Hepatocyte (in vitro differentiated cells): ENCODE results near the gene HSPA1A. TPM values are rescaled to one million over a fixed set of nuclear protein-coding genes. Genes with fewer than 3 reads are reported as not detected.
A peak's percentile ranks its signal among the peaks of the same experiment; 100 is the strongest.

ENCODE experiments used
- DNase-seq: peaks from one replicate; pipeline ENCODE4 v3.0.0-alpha.2; 2016; ENCODE audit warnings: low spot score
- H2AFZ ChIP-seq: fragments of 200-600 bp; sonication (generic); 2 replicates; pipeline ENCODE4 v1.6.0; 2016; ENCODE audit warnings: antibody characterized with exemption, mild to moderate bottlenecking
- H3K27ac ChIP-seq: fragments of 200-600 bp; sonication (generic); 2 replicates; pipeline ENCODE4 v1.5.1; 2016; ENCODE audit warnings: mild to moderate bottlenecking
- H3K27me3 ChIP-seq: fragments of 200-600 bp; sonication (generic); 2 replicates; pipeline ENCODE4 v1.6.1; 2016
- H3K36me3 ChIP-seq: fragments of 200-600 bp; sonication (generic); replicated peaks from 2 replicates; pipeline ENCODE4 v1.5.1; 2016; ENCODE audit warnings: low read depth; ENCODE audit not compliant: insufficient read depth
- H3K4me1 ChIP-seq: fragments of 200-600 bp; sonication (generic); 2 replicates; pipeline ENCODE4 v1.5.1; 2016; ENCODE audit warnings: mild to moderate bottlenecking, moderate library complexity; ENCODE audit not compliant: insufficient read depth
- H3K4me2 ChIP-seq: fragments of 200-600 bp; sonication (generic); 2 replicates; pipeline ENCODE4 v1.6.0; 2016
- H3K4me3 ChIP-seq: fragments of 200-600 bp; sonication (generic); 2 replicates; pipeline ENCODE4 v1.5.1; 2016; ENCODE audit warnings: mild to moderate bottlenecking
- H3K79me2 ChIP-seq: fragments of 200-600 bp; sonication (generic); 2 replicates; pipeline ENCODE4 v1.6.0; 2017; ENCODE audit warnings: mild to moderate bottlenecking
- H3K9me2 ChIP-seq: fragments of 200-600 bp; sonication (generic); replicated peaks from 2 replicates; pipeline ENCODE4 v1.6.0; 2017; ENCODE audit warnings: mild to moderate bottlenecking; ENCODE audit not compliant: insufficient read depth
- H3K9me3 ChIP-seq: fragments of 200-600 bp; sonication (generic); 2 replicates; pipeline ENCODE4 v1.5.1; 2016; ENCODE audit warnings: low read depth, mild to moderate bottlenecking
- H4K20me1 ChIP-seq: fragments of 200-600 bp; sonication (generic); 2 replicates; pipeline ENCODE4 v1.6.0; 2016; ENCODE audit warnings: mild to moderate bottlenecking; ENCODE audit not compliant: insufficient read depth, poor library complexity, severe bottlenecking
- EZH2 ChIP-seq: fragments of 200-600 bp; sonication (generic); IDR thresholded peaks from 2 replicates; pipeline ENCODE4 v1.6.1; 2016; ENCODE audit warnings: antibody characterized with exemption, mild to moderate bottlenecking, borderline replicate concordance
- EZH2phosphoT487 ChIP-seq: fragments of 200-600 bp; sonication (generic); IDR thresholded peaks from one replicate; pipeline ENCODE4 v1.6.1; 2018; ENCODE audit warnings: antibody characterized with exemption, mild to moderate bottlenecking, low read depth, moderate library complexity; ENCODE audit not compliant: unreplicated experiment, severe bottlenecking
- WGBS: methylation state at CpG from one replicate; pipeline ENCODE4 v1.1.6; 2016; ENCODE audit warnings: low lambda C conversion rate; ENCODE audit errors: missing lambda C conversion rate; 5-methylcytosine and 5-hydroxymethylcytosine counted together
- polyA plus RNA-seq: library from polyadenylated mRNA; unstranded; fragments of >200 nt; fragmentation: Nextera tagmentation; extraction: Ambion mirVana; gene quantifications from 2 replicates; pipeline ENCODE4 v1.2.1, GENCODE V29; 2016
- total RNA-seq: library from RNA; depleted of rRNA; stranded (reverse); fragments of >200 nt; gene quantifications from 2 replicates; pipeline ENCODE4 v1.2.3, GENCODE V29; 2014
- TF ChIP-seq, protein P1 (sequence below): fragments of 200-600 bp; sonication (generic); IDR thresholded peaks from 2 replicates; pipeline ENCODE4 v1.5.1; 2016; ENCODE audit warnings: antibody characterized with exemption, mild to moderate bottlenecking; ENCODE audit not compliant: poor library complexity

Gene HSPA1A
- total and polyA plus RNA-seq, 2 experiments from 2014 or later, result 82.2 to 83.3 TPM

DNA sequence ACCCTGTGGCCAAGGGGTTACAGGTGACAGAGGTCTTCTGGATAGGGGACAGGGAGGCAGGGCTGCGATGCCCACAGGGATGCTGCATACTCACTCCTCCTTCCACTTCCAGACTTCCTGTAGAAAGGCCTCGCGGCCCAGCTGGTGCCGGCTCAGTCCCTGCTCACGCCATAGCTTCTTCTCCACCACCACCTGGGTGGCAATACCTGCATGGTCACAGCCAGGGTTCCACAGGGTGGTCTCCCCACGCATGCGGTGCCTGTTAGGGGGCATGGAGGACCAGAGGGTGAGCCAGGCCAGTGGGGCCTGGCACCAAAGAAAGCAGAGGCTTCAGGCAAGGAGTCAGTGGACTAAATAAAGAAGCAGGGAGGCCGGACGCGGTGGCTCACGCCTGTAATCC, 29.9 kb upstream of the HSPA1A start:
- no peak overlapping the region for H3K27ac ChIP-seq
- H4K20me1 ChIP-seq, result no peaks in the 10 kb centered on the region
- WGBS, result over 99% methylated on average over 11 of the region's 11 CpGs
- peaks cover 3% of the 10 kb centered on the region for H3K79me2 ChIP-seq
- TF ChIP-seq EZH2 (no peak), EZH2phosphoT487 (no peak)
- TF ChIP-seq, protein P1, sequence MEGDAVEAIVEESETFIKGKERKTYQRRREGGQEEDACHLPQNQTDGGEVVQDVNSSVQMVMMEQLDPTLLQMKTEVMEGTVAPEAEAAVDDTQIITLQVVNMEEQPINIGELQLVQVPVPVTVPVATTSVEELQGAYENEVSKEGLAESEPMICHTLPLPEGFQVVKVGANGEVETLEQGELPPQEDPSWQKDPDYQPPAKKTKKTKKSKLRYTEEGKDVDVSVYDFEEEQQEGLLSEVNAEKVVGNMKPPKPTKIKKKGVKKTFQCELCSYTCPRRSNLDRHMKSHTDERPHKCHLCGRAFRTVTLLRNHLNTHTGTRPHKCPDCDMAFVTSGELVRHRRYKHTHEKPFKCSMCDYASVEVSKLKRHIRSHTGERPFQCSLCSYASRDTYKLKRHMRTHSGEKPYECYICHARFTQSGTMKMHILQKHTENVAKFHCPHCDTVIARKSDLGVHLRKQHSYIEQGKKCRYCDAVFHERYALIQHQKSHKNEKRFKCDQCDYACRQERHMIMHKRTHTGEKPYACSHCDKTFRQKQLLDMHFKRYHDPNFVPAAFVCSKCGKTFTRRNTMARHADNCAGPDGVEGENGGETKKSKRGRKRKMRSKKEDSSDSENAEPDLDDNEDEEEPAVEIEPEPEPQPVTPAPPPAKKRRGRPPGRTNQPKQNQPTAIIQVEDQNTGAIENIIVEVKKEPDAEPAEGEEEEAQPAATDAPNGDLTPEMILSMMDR, result no peak
- no peak overlapping the region for H3K4me3 ChIP-seq
- H2AFZ ChIP-seq, result no peak overlapping the region
- H3K9me2 ChIP-seq, result no peaks in the 10 kb centered on the region
- no peaks in the 10 kb centered on the region for H3K36me3 ChIP-seq
- no peaks in the 10 kb centered on the region for H3K4me1 ChIP-seq
- H3K27me3 ChIP-seq, result no peaks in the 10 kb centered on the region
- no peak overlapping the region for H3K4me2 ChIP-seq
- no peak for DNase-seq
- no peaks in the 10 kb centered on the region for H3K9me3 ChIP-seq

DNA sequence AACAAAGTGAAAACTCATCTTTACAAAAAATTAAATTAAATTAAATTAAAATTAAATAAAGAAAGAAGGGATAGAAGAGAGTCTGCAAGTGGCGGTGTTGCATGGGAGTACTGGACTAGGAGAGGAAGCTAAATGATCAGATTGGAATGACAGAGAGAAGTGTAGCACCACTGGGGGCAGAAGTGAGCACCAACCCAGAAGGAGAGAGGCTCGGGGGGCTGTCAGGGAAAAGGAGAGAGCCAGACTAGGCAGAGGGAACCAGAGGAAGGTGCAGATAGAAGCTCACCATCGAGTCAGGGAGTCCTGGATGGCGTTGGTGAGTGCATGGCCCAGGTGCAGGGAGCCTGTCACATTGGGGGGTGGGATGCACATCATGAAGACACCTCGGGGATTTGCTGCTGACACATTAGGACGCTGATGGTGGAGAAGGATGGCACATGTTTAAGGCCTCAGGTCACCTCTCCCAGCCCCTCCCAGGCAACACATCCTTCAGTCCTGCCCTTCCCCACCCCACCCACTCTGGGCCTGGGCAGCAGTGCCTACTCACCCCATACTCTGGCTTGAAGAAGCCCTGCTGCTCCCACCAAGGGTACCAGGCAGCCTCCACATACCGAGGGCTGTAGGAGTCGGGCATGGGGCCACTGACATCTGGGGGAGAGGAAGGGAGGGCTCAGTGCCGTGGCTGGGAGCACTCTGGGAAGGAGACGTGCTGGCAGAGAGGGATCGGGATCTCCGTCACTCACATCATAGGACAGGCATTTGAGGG, 23.8 kb upstream of the HSPA1A start:
- no peak overlapping the region for H2AFZ ChIP-seq
- DNase-seq, result peak; percentile 77
- no peak overlapping the region for H3K4me2 ChIP-seq
- H3K9me2 ChIP-seq, result no peaks in the 10 kb centered on the region
- H3K27me3 ChIP-seq, result no peaks in the 10 kb centered on the region
- no peak overlapping the region for H3K4me3 ChIP-seq
- H3K4me1 ChIP-seq, result peaks cover 11% of the 10 kb centered on the region
- H3K27ac ChIP-seq, result no peak overlapping the region
- 74% methylated on average over 12 of the region's 12 CpGs for WGBS
- no peaks in the 10 kb centered on the region for H3K36me3 ChIP-seq
- no peak for TF ChIP-seq EZH2phosphoT487
- no peak for TF ChIP-seq EZH2
- TF ChIP-seq, protein P1, result peak; percentile 56
- no peaks in the 10 kb centered on the region for H3K9me3 ChIP-seq
- H3K79me2 ChIP-seq, result peaks cover 36% of the 10 kb centered on the region
- no peaks in the 10 kb centered on the region for H4K20me1 ChIP-seq

DNA sequence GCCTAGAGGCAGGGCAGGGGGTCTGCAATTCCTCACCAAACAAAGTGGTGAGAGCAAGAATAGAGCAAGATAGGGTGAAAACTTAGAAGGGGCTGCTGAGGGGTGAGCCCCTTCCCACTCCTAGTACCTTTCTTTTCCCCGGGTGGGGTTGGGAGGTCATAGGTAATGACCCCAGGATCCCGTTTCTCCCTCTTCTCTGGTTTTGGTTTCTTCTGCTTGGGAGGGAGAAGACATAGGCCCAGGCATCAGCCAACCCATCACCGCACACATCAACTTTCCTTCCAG, 23.3 kb upstream of the HSPA1A start:
- 100% methylated on average over 3 of the region's 3 CpGs for WGBS
- no peak overlapping the region for H3K27ac ChIP-seq

More for the DNA sequence above, 23.3 kb upstream of the HSPA1A start:
- TF ChIP-seq, protein P1, result no peak
- TF ChIP-seq EZH2 (no peak), EZH2phosphoT487 (no peak)
- no peaks in the 10 kb centered on the region for H4K20me1 ChIP-seq
- no peaks in the 10 kb centered on the region for H3K36me3 ChIP-seq
- H3K9me3 ChIP-seq, result no peaks in the 10 kb centered on the region
- H3K9me2 ChIP-seq, result no peaks in the 10 kb centered on the region
- no peaks in the 10 kb centered on the region for H3K27me3 ChIP-seq
- no peak for DNase-seq
- no peak overlapping the region for H3K4me3 ChIP-seq
- peaks cover 11% of the 10 kb centered on the region for H3K4me1 ChIP-seq
- H3K79me2 ChIP-seq, result peaks cover 36% of the 10 kb centered on the region
- no peak overlapping the region for H3K4me2 ChIP-seq
- no peak overlapping the region for H2AFZ ChIP-seq
